NOMO-1 treated with dmso at 0.1 percent for 144 hours (cell line): ENCODE data around the gene MIXL1.
"Not testable (repeated sequence)": the region's sequence is repeated elsewhere in the genome, so short reads cannot be mapped to it uniquely, and the experiment has no call there.

Experiments
- DNase-seq: peaks from one replicate; lab custom pipeline; 2025; ENCODE audit not compliant: unreplicated experiment; lab: John Stamatoyannopoulos, UW

Gene MIXL1

GRCh38 chr1:226212545-226212944 lies 10.9 kb upstream of the MIXL1 start:
- DNase-seq = no peak

DNA sequence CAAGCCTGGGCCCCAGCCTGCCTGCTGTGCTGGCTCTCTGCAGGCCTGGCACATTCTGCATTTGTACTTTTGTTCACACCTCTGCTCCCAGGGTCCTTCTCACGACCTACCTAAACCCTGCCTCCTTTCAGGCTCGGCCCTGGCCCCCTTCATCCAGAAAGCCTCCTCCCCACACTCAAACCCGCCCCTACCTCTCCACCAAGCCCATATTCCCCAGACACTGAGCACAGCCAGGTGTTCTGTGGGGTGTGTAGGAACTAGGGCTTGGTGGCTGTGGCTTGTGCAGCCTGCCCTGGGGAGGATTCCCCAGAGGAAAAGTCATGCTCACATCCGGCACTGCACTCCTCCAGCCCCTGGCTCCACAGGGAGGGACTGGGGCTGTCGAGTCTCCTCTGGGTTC lies 8.2 kb upstream of the MIXL1 start:
- no peak for DNase-seq

GRCh38 chr1:226216056-226216455 lies 7.4 kb upstream of the MIXL1 start:
- DNase-seq = no peak

DNA sequence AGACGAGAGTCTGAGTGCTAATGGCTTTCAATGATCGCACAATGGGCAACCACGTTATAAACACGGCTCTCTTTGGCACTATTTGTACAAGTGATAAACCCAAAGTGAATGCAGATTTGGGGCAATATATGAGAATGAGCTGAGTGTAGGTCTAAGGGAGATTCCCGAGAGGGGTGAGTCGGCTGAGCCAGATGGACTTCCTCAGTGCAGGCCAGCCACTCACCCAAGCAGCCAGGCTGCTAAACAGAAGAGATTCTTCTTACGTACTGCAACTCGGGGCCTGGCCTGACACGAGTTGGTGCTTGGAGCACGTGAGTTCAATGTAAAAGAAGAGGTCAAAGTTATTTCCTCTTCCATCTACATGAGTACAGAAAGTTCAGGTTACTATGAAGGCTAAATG lies 6.2 kb upstream of the MIXL1 start:
- DNase-seq = no peak

DNA sequence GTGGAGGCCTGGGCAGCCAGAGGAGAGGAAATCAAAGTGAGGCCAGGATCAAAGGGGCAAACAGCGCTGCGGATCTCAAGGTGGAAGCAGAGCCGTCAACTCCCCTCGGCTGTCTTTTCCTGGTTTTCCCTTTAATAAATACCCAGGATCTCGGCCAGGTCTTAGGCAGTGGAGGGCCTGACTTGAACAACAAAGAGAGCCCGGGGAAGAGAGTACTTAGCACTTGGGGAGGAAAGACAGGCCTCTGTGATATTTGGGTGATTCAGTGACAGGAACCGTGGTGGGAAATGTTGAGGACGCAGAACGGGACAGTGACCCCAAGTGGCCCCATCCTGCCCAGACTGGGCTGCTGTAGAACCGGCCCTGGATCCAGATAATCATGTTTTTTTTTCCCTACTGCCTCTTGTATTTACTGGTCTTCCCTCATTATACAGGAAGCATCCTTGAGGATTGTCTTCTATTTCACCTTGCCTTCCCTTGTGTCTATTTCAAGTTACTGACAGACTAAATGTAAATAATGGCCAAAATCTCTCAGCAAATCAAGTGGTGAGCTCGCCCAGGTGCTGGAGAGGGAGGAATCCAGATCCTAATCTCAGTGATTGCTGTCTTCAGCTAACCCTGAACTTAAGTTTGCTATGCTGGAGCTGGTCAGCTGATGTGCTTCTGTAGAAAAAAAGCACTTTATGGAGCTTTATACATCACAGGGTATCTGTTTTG lies 2.8 kb upstream of the MIXL1 start:
- DNase-seq = no peak

DNA sequence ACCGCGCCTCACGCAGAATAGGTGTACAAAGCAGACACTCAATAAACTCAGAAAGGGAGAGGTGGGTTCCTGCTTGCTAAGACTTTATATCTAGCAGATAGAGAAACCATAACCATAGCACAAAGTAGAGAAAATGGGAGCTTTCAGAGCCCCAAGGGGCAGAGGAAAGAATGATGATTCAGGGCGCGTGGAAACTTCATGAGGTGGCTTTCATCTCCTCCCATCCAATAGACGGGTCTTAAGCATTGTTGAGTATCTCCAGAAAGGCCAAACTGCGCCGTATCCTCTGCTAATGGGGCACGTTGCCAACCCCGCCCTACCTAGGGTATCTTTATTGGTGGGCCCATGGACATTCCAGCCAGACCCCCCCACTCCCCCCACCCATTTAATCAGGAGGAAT lies 778 bp upstream of the MIXL1 start:
- DNase-seq = no peak

- DNase-seq = peak; percentile 9
These were observed 351 bp downstream of the MIXL1 start for GRCh38 chr1:226223786-226224244.

DNA sequence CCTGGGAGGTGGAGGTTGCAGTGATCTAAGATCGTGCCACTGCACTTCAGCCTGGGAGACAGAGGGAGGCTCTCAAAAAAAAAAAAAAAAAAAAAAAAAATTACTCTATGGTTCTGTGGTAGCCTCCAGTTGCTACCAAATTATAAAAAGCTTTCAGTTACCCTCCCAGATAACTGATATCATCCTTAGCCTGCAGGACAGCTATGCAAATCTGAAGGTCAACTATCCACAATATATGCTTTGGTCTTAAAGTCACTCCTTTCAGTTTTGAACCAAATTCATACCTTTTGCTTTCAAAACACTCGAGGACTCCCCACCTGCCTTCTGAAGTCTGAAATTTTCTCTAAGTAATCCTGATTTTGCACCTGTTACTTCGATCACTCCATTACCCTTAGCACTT lies 3.1 kb downstream of the MIXL1 start:
- no peak for DNase-seq

DNA sequence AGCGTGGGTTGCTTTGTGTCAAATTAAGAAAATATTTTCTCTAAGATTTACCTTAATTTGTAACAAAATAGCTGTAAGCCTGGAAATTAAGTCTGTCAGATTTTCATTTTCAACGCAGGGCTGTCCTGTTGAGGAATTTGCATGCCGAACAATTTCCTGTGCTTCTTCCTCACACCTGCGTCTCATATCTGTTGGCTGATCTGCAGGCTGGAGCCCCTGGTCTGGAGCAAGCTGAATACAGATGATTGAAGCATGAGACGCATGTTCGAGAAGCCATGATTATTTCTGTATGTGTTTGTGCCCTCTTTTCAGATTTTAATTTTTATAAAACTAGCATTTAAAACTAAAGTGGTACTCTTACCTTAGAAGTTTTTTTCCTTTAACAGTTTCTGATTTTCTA lies 9.8 kb downstream of the MIXL1 start:
- no peak for DNase-seq

DNA sequence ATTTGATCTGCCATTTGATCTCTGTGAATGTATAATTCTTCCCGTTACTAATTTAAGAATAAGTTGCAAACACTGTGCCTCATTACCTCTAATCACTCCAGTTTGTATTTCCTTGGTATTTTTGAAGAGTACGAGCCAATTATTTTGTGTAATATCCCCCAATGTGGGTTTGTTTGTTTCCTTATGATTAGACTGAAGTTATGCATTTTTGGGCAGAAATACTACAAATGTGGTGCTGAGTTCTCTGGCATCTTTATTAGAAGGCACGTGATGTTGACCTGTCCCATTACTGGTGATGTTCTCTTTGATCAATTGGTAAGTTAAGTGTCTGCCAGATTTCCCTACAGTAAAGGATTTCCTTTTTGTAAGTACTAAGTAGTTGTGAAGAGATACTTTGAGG lies 10.3 kb downstream of the MIXL1 start:
- DNase-seq = no peak

GRCh38 chr1:226236826-226237225 lies 13.4 kb downstream of the MIXL1 start:
- no peak for DNase-seq

GRCh38 chr1:226239421-226239820 lies 16.0 kb downstream of the MIXL1 start:
- no peak for DNase-seq

- peak; percentile 55 for DNase-seq
These were observed 24.6 kb downstream of the MIXL1 start for GRCh38 chr1:226248091-226248490.

DNA sequence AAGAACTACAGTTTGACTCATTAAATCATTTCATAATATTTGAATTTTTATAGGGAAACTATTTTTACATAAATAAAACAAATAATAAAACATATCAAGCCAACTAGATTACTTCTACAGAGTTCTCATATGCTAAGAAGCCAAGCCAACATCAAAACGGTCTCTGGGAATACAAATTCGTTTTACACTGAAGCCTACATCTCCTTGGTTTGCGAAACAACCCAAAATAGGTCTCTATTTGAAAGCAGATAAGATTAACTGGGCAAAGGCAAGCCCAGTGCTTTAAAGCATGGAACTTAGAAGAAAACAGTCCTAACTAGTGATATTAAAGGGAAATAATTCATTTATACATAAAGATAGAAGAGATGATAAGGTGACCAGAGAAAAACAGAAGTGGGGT lies 25.3 kb downstream of the MIXL1 start:
- no peak for DNase-seq

GRCh38 chr1:226250511-226250910 lies 27.0 kb downstream of the MIXL1 start:
- no peak for DNase-seq

DNA sequence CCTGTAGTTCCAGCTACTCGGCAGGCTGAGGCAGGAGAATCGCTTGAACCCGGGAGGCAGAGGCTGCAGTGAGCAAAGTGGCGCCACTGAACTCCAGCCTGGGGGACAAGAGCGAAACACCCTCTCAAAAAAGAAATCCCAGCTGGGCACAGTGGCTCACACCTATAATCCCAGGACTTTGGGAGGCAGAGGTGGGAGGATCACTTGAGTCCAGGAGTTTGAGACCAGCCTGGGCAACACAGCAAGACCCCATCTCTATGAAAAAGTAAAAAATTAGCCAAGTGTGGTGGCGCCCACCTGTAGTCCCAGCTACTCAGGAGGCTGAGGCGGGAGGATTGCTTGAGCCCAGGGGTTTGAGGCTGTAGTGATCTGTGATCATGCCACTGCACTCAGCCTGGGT lies 29.4 kb downstream of the MIXL1 start:
- not testable (repeated sequence) for DNase-seq

GRCh38 chr1:226253933-226254332 lies 30.5 kb downstream of the MIXL1 start:
- DNase-seq = no peak

DNA sequence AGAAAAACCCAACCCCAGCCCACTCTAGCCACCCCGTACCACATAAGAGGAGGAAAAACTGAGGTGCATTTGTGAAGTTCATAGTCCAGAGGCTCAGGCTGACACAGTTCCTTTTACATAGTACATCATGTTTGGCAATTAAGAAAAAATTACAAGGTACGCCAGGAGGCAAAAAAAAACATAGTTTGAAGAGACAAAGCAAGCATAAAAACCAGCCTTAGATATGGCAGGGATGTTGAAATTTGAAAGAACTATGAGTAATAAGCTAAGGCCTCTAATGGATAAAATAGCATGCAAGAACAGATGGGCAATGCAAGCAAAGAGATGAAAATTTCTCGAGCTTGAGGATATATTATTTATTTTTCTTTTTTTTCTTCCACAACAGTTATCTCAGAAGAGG lies 31.9 kb downstream of the MIXL1 start:
- no peak for DNase-seq

DNA sequence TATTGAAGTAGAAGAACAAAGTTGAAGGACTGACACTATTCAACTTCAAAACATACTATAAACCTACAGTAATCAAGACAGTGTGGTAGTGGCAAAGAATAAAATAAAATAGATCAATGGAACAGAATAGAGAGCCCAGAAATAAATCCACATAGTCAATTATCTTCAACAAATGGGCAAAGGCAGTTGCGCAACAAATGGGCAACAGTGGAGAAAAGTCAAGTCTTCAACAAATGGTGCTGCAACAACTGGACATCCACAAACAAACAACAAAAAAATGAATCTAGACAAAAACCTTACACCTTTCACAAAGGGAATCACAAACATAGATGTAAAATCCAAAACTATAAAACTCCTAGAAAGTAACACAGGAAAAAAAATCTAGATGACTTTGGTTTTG lies 38.4 kb downstream of the MIXL1 start:
- DNase-seq = no peak

- no peak for DNase-seq
These were observed 45.1 kb downstream of the MIXL1 start for GRCh38 chr1:226268421-226269124.

- DNase-seq = not testable (repeated sequence)
These were observed 48.9 kb downstream of the MIXL1 start for GRCh38 chr1:226272233-226272902.

- no peak for DNase-seq
These were observed 50.7 kb downstream of the MIXL1 start for GRCh38 chr1:226274138-226274537.
